Measurements from ENCODE around the gene GNAS.
"Not testable (repeated sequence)": the region's sequence is repeated elsewhere in the genome, so short reads cannot be mapped to it uniquely, and the experiment has no call there.

The GNAS gene

DNA sequence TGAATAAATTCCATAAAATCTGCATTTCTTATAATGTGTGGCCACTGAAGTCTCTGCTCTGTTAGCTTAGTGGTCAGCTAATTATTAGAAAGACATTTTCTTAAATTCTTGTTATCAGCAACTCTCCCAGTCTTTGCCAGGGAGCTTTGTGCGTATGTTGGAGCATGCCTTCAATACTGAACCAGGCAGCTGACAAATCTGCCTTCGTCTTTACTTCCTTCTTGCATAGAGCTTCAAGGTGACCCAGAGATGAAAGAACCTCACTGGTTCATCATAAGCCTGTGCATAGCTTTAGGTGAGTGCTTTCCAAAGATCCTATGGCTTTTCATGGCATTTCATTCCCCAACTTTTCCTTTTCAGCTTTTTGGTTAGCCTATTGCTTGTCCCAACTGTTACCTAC, 85.6 kb downstream of the GNAS start:
- DNase-seq = peak in 2 of 4 experiments; percentile 12 to 27

- DNase-seq = peak; percentile 21 to 68 (median 44)
Measured at GRCh38 chr20:58938541-58938940, 86.0 kb downstream of the GNAS start.

- no peak for DNase-seq
Measured at GRCh38 chr20:58941471-58941870, 89.0 kb downstream of the GNAS start.

DNA sequence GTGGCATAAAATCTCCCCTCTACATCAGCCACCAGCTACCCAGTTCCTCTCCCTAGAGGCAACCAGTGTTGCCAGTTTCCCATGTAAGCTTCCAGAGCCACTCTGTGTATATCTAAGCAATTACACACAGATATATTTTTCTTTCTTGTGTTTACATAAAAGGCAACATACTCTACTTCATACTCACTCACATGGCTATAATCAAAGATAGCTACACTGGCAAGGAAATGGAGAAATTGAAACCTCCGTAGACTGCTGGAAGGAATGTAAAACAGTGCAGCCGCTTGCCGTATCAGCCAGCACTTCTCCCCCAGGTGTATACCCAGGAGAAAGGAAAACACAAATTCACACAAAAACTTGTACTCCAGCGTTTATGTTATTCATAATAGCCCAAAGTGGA, 90.0 kb downstream of the GNAS start:
- DNase-seq = no peak

DNA sequence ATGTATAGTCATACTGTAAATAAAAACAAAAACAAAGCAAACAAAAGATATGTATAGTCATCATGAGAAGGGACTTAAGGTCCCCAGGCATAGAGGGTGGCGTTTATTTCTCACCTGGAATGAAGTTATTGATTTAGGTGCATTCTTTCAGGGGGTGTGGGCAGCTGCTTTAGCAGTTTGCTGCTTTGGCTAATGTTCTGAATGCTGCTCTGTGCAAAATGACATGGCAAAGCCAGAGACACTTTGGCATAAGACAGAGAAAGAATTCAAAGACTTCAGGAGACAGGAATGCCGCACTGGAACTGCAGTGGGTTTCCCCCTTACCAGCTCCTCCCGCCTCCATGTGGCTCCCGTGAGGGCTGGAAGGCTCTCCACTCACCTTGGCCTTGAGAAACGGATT, 92.1 kb downstream of the GNAS start:
- no peak for DNase-seq

DNA sequence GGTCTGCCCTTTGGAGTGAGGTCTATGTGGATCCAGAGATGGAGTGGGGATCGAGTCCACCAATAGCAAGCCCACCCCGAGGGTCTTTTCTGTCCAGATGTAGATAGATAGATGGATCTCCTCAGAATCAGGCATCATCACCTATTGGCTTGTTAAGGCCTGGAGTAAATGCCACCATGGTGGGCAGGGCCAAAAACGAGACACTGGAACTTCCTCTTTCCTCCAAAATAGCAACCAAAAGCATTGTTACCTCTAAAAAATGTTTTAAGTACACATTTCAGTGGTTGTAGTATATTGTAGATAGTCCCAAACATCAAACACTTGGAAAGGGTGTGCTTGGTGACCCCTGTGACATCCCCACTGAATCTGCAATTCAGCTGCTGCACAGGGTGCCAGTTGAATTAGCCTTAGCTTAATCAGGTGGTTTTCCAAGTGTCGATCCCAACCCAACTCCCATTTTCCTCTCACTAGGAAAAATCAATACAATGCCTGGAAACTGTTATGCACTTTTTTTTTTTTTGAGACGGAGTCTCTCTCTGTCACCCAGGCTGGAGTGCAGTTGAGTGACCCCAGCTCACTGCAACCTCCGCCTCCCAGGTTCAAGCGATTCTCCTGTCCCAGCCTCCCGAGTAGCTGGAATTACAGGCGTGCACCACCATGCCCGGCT, 93.6 kb downstream of the GNAS start:
- DNase-seq = peak; percentile 12 to 48 (median 42)

DNA sequence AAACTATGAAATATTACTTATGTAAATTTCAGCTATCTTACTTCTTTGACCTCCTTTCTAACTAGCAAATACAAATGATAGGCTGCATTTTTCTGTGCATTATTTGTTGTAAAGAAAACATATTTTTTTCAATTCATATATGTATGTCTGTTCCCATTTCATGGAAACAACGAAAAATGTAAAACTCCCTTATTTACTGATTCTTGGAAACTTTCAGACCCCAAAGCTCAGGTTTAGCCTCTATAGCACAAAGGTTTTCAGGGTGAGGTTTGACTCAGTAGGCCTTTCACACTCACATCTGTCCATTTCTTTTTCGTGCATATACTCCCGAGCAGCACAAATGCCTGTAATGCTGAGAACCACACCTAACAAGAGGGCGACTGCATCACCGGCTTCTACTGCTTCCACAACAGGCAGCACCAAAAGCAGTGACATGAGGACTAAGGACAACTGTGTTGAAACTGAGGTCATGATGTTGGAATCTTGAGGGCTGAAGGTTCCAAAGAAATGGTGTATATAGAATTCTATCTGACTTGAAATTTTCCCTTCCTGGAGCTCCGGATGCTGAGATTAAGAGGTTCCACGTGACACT, 95.4 kb downstream of the GNAS start:
- not testable (repeated sequence) for DNase-seq

DNA sequence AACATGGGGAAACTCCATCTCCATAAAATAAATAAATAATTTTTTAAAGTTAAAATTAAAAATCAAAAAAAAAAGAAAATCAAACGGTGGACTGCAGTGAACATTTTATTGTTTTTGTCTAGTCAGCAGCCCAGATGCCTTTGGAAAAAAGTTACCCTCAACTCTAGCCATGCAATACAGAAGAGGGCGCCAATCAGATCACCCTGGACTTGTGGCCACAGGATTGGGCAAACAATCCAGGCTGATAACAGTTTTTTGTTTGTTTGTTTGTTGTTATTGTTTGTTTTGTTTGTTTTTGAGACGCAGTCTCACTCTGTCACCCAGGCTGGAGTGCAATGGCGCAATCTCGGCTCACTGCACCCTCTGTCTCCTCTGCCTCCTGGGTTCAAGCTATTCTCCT, 98.1 kb downstream of the GNAS start:
- no peak for DNase-seq

GRCh38 chr20:58953050-58953449, 100.5 kb downstream of the GNAS start:
- no peak for DNase-seq

GRCh38 chr20:58956078-58956477, 103.6 kb downstream of the GNAS start:
- DNase-seq = peak in 3 of 4 experiments; percentile 21 to 70 (median 63)

- no peak for DNase-seq
Measured at GRCh38 chr20:58959652-58960051, 107.1 kb downstream of the GNAS start.
